Epithelial cell of esophagus (primary cell): ENCODE results near the gene OGDHL.
"Not testable (repeated sequence)": the region's sequence is repeated elsewhere in the genome, so short reads cannot be mapped to it uniquely, and the experiment has no call there.

Experiments used
- DNase-seq: peaks from one replicate; pipeline ENCODE4 v3.0.0; 2010; ENCODE audit warnings: low read depth
- H3K4me3 ChIP-seq: 2 replicates; pipeline ENCODE4 v1.5.1; 2011; ENCODE audit warnings: mild to moderate bottlenecking, low read length, control low read depth
- TF ChIP-seq, protein P1 (sequence below): IDR thresholded peaks from 2 replicates; pipeline ENCODE4 v1.5.1; 2011; ENCODE audit warnings: low read depth, mild to moderate bottlenecking, low read length, control low read depth, inconsistent platforms; ENCODE audit not compliant: insufficient read depth; ENCODE audit errors: missing control alignments

OGDHL gene

DNA sequence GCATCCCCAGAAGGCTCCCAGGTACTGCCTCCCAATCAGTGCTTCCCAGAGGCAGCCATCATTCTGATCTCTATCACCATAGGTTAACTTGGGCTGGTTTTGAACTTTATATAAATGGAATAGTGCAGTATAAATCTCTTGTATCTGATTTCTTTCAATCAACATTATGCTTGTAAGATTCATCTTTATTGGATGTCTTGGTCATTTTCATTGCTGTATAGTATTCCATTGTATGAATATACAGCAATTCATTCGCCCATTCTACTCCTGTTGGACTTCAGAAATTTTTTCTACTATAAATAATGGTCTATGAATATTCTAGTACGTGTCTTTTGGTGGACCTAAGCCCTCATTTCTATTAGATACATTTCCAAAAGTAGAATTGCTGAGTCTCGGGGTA is 16.1 kb upstream of the OGDHL start:
- TF ChIP-seq, protein P1, sequence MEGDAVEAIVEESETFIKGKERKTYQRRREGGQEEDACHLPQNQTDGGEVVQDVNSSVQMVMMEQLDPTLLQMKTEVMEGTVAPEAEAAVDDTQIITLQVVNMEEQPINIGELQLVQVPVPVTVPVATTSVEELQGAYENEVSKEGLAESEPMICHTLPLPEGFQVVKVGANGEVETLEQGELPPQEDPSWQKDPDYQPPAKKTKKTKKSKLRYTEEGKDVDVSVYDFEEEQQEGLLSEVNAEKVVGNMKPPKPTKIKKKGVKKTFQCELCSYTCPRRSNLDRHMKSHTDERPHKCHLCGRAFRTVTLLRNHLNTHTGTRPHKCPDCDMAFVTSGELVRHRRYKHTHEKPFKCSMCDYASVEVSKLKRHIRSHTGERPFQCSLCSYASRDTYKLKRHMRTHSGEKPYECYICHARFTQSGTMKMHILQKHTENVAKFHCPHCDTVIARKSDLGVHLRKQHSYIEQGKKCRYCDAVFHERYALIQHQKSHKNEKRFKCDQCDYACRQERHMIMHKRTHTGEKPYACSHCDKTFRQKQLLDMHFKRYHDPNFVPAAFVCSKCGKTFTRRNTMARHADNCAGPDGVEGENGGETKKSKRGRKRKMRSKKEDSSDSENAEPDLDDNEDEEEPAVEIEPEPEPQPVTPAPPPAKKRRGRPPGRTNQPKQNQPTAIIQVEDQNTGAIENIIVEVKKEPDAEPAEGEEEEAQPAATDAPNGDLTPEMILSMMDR = no peak
- no peak for DNase-seq
- H3K4me3 ChIP-seq = no peak overlapping the region

DNA sequence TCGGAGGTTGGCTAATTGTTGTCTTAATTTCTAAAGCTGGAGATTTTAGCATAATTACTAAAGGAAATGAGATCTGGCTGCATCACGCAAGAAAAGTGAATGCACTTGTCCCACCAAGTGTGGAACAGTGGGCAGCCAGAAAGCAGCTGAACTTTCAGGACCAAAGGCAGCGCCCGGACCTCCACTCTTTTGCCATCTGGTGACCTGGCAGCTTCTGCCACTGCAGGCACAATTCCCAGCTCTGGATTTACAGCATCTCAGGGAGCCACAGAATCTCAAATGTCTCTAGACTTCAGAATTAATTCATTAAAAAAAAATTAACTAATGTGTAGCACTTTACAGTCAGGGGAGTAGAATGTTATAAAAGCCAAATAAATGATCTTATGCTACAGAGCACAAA is 14.7 kb upstream of the OGDHL start:
- DNase-seq = no peak
- no peak overlapping the region for H3K4me3 ChIP-seq
- TF ChIP-seq, protein P1 = no peak

DNA sequence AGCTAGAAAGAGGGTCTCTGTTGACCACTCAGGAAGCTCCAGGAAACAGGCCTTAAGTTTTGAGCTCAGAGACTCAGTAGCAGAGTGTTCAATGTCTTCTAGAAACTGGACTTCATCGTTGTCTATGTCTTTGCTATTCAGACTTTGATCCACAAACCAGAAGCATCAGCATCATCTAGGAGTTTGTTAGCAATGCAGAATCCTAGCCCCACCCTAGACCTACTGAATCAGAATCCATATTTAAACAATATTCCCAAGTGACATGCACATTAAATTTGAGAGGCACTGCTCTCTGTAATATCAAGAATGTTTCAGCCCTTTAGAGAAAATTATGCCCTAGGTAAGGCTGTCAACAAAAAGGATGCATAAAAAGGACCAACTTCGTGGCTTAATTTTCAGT is 12.9 kb upstream of the OGDHL start:
- TF ChIP-seq, protein P1 = no peak
- no peak for DNase-seq
- H3K4me3 ChIP-seq = no peak overlapping the region

DNA sequence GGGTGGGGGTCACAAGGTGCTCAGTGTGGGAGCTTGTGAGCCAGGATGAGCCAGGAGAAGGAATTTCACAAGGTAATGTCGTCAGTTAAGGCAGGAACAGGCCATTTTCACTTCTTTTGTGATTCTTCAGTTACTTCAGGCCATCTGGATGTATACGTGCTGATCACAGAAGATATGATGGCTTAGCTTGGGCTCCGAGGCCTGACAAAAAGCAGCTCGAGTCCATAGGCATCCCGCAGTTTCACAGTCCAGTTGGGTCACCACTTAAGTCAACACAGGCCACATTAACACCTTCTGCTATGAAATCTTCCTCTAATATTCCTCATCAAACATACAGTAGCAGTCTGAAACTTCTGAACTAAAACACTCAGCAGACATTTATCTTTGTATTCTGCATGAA is 10.8 kb upstream of the OGDHL start:
- H3K4me3 ChIP-seq, DNase-seq: not testable (repeated sequence)

DNA sequence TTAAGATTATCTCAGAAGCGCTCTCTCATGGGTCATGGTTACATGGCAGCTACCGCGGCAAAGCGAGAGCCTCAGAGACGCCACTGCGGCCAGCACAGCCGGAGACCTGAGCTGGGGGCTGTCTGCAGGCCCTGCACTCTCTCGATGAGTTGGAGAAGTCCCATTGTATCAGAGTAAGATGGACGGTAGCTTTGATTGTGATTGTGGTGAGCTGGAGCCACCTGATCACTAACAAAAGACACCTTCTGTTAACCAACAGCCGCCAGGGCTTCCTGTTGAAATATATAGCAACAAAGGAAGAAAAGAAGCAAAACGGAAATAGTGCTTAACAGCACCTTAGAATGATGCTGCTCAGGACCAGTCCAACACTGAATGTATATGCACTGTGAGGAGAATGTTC is 8.9 kb upstream of the OGDHL start:
- not testable (repeated sequence) for DNase-seq

DNA sequence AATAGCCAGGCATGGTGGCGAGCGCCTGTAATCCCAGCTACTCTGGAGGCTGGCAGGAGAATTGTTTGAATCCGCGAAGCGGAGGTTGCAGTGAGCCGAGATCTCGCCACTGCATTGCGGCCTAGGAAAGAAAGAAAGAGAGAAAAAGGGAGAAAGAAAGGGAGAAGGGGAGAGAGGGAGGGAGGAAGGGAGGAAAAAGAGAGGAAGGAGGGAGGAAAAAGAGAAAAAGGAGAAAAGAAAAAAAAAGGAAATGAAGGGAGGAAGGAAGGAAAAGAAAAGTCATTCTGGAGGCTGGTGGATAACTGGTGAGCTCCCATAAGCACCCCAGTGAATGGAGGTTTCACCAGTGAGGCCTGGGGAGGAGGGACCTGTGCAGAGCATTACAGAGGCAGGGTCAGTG is 7.6 kb upstream of the OGDHL start:
- DNase-seq = no peak
- TF ChIP-seq, protein P1 = no peak
- H3K4me3 ChIP-seq = no peak overlapping the region

More for the DNA sequence above, 8.9 kb upstream of the OGDHL start:
- not testable (repeated sequence) for H3K4me3 ChIP-seq

DNA sequence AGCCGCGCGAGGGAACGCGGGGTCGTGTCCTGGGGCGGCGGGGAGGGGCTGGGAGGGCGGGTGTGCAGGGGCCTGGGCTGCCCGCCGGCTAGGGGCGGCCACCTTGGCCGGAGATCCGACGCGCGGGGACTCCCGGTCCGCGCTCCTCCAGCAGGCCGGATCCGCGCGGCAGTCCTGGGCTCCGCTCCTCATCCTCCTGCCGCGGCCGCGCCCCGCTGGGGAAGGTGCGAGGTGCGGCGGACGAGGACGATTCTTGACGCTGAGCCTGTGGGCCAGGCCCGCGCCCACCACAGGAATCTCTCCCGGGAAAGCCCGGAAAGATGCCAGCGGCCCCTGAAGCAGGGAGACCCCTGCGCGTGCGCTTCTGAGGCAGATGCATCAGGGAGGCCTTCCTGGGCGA is 6.6 kb upstream of the OGDHL start:
- TF ChIP-seq, protein P1 = no peak
- H3K4me3 ChIP-seq = no peak overlapping the region
- no peak for DNase-seq

DNA sequence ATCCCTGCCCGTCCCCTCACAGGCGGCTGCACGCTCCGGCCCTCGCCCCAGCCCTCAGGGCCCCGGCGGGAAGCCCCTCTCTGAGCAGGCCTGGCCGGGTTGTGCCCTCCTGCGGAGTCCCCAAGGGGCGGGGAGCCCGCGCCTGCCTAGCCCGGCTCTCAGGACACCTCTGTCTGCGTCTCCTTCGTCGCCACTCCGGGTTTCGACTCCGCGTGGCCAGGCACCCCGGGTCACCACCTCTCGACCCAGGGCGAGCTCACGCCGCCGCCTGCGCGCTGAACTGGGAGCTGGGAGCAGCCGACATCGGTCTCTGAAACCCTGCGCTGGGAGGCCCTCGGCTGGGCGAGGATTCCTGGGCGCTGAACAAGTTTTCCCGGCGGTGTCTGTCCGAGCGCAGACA is 6.2 kb upstream of the OGDHL start:
- no peak for DNase-seq
- H3K4me3 ChIP-seq = no peak overlapping the region
- TF ChIP-seq, protein P1 = no peak
